Ovary (tissue), 3 donors: Measurements from ENCODE around the gene TYMP.

ENCODE experiments used
- EP300 ChIP-seq: sonication (generic); formaldehyde crosslinking; IDR thresholded peaks from one replicate; pipeline ENCODE4 v1.6.1; 2017; ENCODE audit warnings: antibody characterized with exemption
- POLR2A ChIP-seq: fragments of 450-650 bp; IDR thresholded peaks from one replicate; pipeline ENCODE4 v1.6.1; 2017; ENCODE audit warnings: antibody characterized with exemption, mild to moderate bottlenecking, moderate library complexity
- TF ChIP-seq, protein P1 (sequence below), 3 donors: fragments of 450-650 bp in 2 of 3; fragments of 200-600 bp in 1 of 3; IDR thresholded peaks; one replicate each; pipeline versions ENCODE4 v1.5.1 to v1.8.0; 2016 to 2022; ENCODE audit warnings: antibody characterized with exemption in 3 of 3, mild to moderate bottlenecking in 1 of 3
- donor health status: DM: no; HTN: no; CAD: no.

DNA sequence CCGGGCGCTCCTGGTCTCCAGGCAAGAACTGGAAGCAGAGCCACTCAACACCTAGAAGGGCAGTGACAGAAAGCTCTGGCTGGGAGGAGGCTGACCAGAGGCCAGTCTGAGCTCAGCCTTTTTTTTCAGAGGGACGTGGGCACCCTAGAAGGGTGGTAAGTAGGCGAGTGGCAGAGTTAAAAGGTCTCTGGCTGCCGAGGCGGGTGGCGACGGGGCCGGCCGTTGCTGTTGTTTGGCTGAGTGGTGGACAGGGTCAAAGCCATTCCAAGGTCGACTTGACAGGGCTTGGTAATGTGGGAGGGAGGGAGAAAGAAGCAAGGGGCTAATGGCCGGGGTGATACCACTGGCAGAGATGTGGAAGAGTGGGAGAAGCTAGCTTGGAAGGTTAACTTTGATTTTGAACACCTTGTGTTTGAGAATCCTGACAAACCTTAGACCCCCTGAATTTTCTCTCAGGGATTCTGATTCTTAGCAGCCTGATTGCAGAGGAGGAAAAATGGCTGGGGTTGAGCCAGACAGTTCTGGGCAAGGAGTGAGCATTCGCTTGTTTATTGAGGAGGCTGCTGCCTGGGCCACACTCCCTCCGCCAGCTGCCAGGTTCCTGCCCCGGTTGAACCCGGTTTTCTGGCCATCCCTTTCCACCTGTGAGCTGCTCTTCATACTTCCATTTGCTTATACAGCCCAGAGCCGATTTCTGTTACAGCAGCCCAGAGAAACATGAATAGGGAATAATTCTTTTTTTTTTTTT lies 33.8 kb upstream of the TYMP start:
- TF ChIP-seq, protein P1, sequence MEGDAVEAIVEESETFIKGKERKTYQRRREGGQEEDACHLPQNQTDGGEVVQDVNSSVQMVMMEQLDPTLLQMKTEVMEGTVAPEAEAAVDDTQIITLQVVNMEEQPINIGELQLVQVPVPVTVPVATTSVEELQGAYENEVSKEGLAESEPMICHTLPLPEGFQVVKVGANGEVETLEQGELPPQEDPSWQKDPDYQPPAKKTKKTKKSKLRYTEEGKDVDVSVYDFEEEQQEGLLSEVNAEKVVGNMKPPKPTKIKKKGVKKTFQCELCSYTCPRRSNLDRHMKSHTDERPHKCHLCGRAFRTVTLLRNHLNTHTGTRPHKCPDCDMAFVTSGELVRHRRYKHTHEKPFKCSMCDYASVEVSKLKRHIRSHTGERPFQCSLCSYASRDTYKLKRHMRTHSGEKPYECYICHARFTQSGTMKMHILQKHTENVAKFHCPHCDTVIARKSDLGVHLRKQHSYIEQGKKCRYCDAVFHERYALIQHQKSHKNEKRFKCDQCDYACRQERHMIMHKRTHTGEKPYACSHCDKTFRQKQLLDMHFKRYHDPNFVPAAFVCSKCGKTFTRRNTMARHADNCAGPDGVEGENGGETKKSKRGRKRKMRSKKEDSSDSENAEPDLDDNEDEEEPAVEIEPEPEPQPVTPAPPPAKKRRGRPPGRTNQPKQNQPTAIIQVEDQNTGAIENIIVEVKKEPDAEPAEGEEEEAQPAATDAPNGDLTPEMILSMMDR (IDR thresholded peaks at IDR 0.05): no peak
- TF ChIP-seq EP300: no peak
- no peak for TF ChIP-seq POLR2A
